Thyroid gland (tissue), 4 donors: Measurements from ENCODE around the gene SF3B1.

ENCODE experiments used
- POLR2A ChIP-seq, 2 donors: fragments of 450-650 bp; IDR thresholded peaks; one replicate each; pipeline ENCODE4 v1.6.1; 2017; ENCODE audit warnings: antibody characterized with exemption in 2 of 2, mild to moderate bottlenecking in 2 of 2, moderate library complexity in 1 of 2
- TF ChIP-seq, protein P1 (sequence below), 6 experiments: fragments of 200-600 bp in 3 of 6; fragments of 450-650 bp in 3 of 6; sonication (generic) in 3 of 6; IDR thresholded peaks; one replicate each; pipeline ENCODE4 v1.5.1; 2016 to 2019; ENCODE audit warnings: antibody characterized with exemption in 6 of 6, mild to moderate bottlenecking in 2 of 6, inconsistent platforms in 1 of 6, moderate library complexity in 1 of 6

DNA sequence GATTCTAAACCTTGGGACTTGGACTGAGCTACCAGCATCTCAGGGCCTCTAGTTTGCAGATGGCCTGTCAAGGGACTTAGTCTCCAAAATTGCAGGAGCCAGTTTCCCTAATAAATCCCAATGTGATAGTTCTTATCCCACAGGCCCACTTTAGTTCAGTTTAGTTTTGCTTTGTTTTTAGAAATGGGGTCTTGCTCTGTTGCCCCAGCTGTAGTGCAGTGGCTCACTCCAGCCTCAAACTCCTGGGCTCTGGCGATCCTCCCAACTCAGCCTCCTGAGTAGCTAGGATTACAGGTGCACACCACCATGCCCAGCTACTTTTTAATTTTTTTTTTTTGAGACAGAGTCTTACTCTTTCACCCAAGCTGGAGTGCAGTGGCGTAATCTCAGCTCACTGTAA lies 2.6 kb upstream of the SF3B1 start:
- TF ChIP-seq, protein P1, sequence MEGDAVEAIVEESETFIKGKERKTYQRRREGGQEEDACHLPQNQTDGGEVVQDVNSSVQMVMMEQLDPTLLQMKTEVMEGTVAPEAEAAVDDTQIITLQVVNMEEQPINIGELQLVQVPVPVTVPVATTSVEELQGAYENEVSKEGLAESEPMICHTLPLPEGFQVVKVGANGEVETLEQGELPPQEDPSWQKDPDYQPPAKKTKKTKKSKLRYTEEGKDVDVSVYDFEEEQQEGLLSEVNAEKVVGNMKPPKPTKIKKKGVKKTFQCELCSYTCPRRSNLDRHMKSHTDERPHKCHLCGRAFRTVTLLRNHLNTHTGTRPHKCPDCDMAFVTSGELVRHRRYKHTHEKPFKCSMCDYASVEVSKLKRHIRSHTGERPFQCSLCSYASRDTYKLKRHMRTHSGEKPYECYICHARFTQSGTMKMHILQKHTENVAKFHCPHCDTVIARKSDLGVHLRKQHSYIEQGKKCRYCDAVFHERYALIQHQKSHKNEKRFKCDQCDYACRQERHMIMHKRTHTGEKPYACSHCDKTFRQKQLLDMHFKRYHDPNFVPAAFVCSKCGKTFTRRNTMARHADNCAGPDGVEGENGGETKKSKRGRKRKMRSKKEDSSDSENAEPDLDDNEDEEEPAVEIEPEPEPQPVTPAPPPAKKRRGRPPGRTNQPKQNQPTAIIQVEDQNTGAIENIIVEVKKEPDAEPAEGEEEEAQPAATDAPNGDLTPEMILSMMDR (IDR thresholded peaks at IDR 0.05), result no peak
- no peak for TF ChIP-seq POLR2A (IDR thresholded peaks at IDR 0.05)
